ENCODE results near the gene MTCL1.

- no peak for TF ChIP-seq POLR2AphosphoS5 (IDR thresholded peaks at IDR 0.05)
- TF ChIP-seq, protein P1, sequence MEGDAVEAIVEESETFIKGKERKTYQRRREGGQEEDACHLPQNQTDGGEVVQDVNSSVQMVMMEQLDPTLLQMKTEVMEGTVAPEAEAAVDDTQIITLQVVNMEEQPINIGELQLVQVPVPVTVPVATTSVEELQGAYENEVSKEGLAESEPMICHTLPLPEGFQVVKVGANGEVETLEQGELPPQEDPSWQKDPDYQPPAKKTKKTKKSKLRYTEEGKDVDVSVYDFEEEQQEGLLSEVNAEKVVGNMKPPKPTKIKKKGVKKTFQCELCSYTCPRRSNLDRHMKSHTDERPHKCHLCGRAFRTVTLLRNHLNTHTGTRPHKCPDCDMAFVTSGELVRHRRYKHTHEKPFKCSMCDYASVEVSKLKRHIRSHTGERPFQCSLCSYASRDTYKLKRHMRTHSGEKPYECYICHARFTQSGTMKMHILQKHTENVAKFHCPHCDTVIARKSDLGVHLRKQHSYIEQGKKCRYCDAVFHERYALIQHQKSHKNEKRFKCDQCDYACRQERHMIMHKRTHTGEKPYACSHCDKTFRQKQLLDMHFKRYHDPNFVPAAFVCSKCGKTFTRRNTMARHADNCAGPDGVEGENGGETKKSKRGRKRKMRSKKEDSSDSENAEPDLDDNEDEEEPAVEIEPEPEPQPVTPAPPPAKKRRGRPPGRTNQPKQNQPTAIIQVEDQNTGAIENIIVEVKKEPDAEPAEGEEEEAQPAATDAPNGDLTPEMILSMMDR (IDR thresholded peaks at IDR 0.05 in 8 of 11, conservative IDR thresholded peaks at IDR 0.05 in 3 of 11): no peak
Observed at GRCh38 chr18:8801263-8801901, 96.0 kb downstream of the MTCL1 start.
